ENCODE results near the gene CACNA2D3.

Gene CACNA2D3

DNA sequence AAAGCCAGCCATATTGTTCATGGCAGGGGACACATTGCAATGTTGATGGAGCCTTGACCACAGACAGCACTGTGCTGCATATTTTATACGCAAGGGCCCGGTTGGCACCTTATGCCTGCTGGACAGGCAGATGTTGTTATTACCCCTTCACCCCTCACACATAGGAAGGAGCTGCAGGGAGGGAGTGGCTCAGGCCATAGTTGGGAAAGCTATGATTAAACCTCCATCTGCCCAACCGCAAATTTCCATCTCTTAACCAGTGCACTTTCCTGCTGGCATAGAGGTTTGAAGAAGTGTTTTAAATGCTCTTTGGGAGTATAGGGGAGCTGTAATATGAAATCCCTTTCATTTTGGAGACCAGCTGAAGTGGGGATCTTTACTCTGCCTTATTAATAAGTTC, 224.7 kb downstream of the CACNA2D3 start:
- no peak overlapping the region for H3K4me3 ChIP-seq (ENCODE audit: low read depth, low read length)
- no peak for DNase-seq (ENCODE audit: low read depth)
- TF ChIP-seq, protein P1, sequence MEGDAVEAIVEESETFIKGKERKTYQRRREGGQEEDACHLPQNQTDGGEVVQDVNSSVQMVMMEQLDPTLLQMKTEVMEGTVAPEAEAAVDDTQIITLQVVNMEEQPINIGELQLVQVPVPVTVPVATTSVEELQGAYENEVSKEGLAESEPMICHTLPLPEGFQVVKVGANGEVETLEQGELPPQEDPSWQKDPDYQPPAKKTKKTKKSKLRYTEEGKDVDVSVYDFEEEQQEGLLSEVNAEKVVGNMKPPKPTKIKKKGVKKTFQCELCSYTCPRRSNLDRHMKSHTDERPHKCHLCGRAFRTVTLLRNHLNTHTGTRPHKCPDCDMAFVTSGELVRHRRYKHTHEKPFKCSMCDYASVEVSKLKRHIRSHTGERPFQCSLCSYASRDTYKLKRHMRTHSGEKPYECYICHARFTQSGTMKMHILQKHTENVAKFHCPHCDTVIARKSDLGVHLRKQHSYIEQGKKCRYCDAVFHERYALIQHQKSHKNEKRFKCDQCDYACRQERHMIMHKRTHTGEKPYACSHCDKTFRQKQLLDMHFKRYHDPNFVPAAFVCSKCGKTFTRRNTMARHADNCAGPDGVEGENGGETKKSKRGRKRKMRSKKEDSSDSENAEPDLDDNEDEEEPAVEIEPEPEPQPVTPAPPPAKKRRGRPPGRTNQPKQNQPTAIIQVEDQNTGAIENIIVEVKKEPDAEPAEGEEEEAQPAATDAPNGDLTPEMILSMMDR (IDR thresholded peaks at IDR 0.05; ENCODE audit: insufficient read depth, low read depth, low read length, missing control alignments): no peak

DNA sequence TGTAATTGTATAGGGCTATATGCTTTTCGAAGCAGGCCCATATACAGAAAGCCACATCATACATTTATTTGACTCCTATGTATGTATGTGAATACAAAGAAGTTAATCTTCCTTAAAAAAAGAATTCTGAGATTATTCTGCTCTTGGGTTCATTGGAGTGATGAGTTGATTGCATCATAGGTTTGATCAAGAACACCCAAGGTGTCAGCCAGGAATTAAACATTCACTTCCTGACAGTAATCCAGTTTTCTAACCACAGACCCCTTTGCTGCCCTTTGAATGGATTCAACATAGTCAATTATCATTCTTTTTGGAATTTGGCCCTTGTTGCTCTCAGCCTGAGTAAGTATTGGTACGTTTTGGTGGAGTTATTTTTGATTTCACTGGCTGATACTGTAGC, 225.6 kb downstream of the CACNA2D3 start:
- no peak overlapping the region for H3K4me3 ChIP-seq (ENCODE audit: low read depth, low read length)
- TF ChIP-seq, protein P1 (IDR thresholded peaks at IDR 0.05; ENCODE audit: insufficient read depth, low read depth, low read length, missing control alignments): no peak
- no peak for DNase-seq (ENCODE audit: low read depth)

DNA sequence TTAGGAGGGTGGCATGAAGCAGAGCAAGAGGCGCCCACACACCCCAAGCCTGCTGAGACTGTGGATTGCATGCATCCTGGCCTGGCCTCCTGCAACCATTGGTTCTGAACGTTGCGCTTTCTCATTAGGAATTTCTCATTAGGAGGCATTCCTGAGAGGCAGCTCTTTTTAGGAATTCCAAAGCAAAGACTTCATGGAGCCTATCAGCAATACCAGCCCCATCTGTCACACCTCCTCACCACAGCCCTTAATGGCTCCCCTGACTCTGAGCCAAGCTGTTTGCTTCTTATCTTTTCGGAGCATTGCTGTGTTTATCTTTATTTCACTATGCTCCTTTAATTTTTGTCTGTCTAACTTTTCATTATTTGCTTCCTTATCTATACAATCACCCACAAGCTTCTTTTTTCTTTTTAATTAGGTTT, 226.9 kb downstream of the CACNA2D3 start:
- TF ChIP-seq, protein P1 (IDR thresholded peaks at IDR 0.05; ENCODE audit: insufficient read depth, low read depth, low read length, missing control alignments): no peak
- H3K4me3 ChIP-seq (ENCODE audit: low read depth, low read length): no peak overlapping the region
- DNase-seq (ENCODE audit: low read depth): no peak

DNA sequence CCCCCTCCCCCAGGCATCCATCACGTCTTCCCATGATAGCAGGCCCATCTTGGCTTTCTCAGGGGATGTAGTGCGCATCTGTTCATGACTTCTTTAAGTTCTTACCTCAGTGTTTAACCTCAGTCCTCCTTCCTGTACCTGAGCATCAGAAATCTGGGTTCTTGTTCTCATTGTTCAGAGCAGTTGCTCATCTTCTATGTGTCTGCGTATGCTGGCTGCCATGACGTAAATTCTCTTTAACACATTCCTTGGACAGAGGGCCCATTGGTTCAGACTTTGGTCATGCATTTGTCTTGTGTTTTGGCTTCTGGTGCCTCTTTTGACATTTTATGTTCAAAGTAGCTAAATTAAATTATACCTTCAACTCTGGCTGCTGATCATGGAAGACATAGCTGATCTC, 227.3 kb downstream of the CACNA2D3 start:
- no peak overlapping the region for H3K4me3 ChIP-seq (ENCODE audit: low read depth, low read length)
- TF ChIP-seq, protein P1 (IDR thresholded peaks at IDR 0.05; ENCODE audit: insufficient read depth, low read depth, low read length, missing control alignments): no peak
- no peak for DNase-seq (ENCODE audit: low read depth)

DNA sequence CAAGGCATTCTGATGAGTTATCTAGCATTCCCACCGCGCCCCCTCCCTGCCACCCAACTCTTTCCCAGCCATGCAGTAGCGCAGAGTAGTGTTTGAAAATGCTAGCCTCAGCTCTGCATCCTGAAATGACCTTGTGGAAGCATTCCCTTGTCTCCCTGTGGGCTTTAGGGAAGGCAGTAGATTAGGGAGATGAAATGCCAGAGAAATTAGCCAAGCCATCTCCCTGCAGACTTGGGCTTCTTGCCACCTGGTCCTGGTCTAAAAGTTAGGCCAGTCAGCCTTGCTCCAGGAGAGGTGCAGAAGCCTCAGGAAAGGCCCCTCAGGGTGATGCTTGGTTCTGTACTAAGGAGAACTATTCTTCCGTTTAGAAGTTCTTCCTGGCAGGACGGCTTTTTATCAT, 231.2 kb downstream of the CACNA2D3 start:
- TF ChIP-seq, protein P1 (IDR thresholded peaks at IDR 0.05; ENCODE audit: insufficient read depth, low read depth, low read length, missing control alignments): no peak
- DNase-seq (ENCODE audit: low read depth): no peak

DNA sequence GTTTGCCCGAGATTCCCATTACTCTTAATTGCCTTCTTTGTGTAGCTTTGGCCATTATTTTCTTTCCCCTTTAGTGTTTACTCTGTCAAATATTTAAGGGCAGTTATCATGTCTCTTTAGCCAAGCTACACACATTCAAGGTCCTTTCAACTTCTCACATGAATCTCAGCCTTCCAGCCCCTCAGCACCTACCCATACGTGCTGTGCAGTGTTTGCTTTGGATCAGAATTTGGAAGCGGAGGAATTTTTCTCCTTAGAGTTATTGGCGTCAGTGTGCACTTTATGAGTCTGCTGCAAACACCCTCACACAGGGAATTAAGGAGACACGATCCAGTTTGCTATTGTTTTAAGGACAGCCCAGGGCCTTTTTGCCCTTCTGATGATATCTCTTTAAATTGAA, 231.6 kb downstream of the CACNA2D3 start:
- TF ChIP-seq, protein P1 (IDR thresholded peaks at IDR 0.05; ENCODE audit: insufficient read depth, low read depth, low read length, missing control alignments): no peak
- DNase-seq (ENCODE audit: low read depth): no peak
- no peak overlapping the region for H3K4me3 ChIP-seq (ENCODE audit: low read depth, low read length)

More for the DNA sequence above, 231.2 kb downstream of the CACNA2D3 start:
- H3K4me3 ChIP-seq (ENCODE audit: low read depth, low read length): no peak overlapping the region

DNA sequence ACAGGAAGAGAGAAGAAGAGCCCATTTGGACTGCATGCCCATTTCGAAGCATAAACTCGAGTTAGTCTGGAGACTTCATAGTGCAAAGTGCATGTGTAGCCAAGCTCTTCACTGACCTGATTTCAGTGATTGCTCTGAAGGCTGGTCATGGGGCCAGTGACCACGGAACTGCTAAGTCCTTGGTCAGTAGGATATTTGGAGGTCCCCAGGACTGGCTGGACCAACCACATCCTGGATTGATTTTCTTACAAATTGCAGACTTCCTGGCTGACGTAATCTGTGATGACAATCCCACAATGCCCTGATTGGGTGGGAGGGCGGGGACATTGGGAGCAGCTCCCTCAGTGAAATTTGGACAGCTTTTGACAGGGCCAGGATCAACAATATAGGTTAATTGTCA, 233.4 kb downstream of the CACNA2D3 start:
- no peak overlapping the region for H3K4me3 ChIP-seq (ENCODE audit: low read depth, low read length)
- TF ChIP-seq, protein P1 (IDR thresholded peaks at IDR 0.05; ENCODE audit: insufficient read depth, low read depth, low read length, missing control alignments): no peak
- no peak for DNase-seq (ENCODE audit: low read depth)
